NCI-H1694 (cell line): ENCODE results near the gene CD200.

Experiments used
- DNase-seq: peaks from one replicate; lab custom pipeline; 2025; lab: John Stamatoyannopoulos, UW

The CD200 gene

DNA sequence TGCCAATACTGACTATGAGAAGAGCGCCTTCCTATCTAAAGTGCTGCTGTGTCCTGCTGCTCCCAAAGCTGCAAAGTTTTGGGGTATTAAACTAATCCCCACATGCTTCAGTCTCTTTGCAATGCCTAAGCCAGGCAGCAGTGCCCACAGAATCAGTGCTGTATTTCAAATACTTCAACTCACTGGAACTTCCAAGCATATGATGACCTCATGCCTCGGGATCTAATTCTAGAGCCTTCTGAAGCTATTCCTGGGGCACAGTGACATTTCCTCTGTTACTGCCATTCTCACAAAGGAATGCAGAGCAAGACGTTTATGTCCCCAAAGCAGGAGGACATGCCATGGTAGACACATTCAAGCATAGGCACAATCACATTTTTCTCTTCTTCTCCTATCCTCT is 78.5 kb downstream of the CD200 start:
- no peak for DNase-seq
